Measurements from ENCODE around the gene RPS6KA4.

The RPS6KA4 gene

GRCh38 chr11:64344787-64345186, 14.2 kb upstream of the RPS6KA4 start:
- no peak overlapping the region for H3K27ac ChIP-seq
- no peak for TF ChIP-seq ZFX (IDR thresholded peaks at IDR 0.05; ENCODE audit: borderline replicate concordance)
- TF ChIP-seq CTCF (IDR thresholded peaks at IDR 0.05), result no peak

GRCh38 chr11:64347193-64347867, 11.6 kb upstream of the RPS6KA4 start:
- H3K27ac ChIP-seq, result no peak overlapping the region

GRCh38 chr11:64348383-64349024, 10.5 kb upstream of the RPS6KA4 start:
- TF ChIP-seq CTCF (IDR thresholded peaks at IDR 0.05) (no peak), ZFX (IDR thresholded peaks at IDR 0.05; ENCODE audit: borderline replicate concordance) (no peak)
- no peak overlapping the region for H3K27ac ChIP-seq

More at GRCh38 chr11:64347193-64347867, 11.6 kb upstream of the RPS6KA4 start:
- TF ChIP-seq ZFX (IDR thresholded peaks at IDR 0.05; ENCODE audit: borderline replicate concordance) (no peak), CTCF (IDR thresholded peaks at IDR 0.05) (no peak)

GRCh38 chr11:64349025-64349387, 10.0 kb upstream of the RPS6KA4 start:
- no peak overlapping the region for H3K27ac ChIP-seq
- TF ChIP-seq CTCF (IDR thresholded peaks at IDR 0.05) (no peak), ZFX (IDR thresholded peaks at IDR 0.05; ENCODE audit: borderline replicate concordance) (no peak)

- no peak for TF ChIP-seq CTCF (IDR thresholded peaks at IDR 0.05)
- no peak for TF ChIP-seq ZFX (IDR thresholded peaks at IDR 0.05; ENCODE audit: borderline replicate concordance)
- no peak overlapping the region for H3K27ac ChIP-seq
These were observed 9.6 kb upstream of the RPS6KA4 start for GRCh38 chr11:64349404-64349803.

- no peak overlapping the region for H3K27ac ChIP-seq
- TF ChIP-seq CTCF (IDR thresholded peaks at IDR 0.05), result no peak
- no peak for TF ChIP-seq ZFX (IDR thresholded peaks at IDR 0.05; ENCODE audit: borderline replicate concordance)
These were observed 7.8 kb upstream of the RPS6KA4 start for GRCh38 chr11:64351136-64351631.

All from 22Rv1 (cell line).